ENCODE data around the gene FAM3A.
A peak's percentile ranks its signal among the peaks of the same experiment; 100 is the strongest.

FAM3A gene

DNA sequence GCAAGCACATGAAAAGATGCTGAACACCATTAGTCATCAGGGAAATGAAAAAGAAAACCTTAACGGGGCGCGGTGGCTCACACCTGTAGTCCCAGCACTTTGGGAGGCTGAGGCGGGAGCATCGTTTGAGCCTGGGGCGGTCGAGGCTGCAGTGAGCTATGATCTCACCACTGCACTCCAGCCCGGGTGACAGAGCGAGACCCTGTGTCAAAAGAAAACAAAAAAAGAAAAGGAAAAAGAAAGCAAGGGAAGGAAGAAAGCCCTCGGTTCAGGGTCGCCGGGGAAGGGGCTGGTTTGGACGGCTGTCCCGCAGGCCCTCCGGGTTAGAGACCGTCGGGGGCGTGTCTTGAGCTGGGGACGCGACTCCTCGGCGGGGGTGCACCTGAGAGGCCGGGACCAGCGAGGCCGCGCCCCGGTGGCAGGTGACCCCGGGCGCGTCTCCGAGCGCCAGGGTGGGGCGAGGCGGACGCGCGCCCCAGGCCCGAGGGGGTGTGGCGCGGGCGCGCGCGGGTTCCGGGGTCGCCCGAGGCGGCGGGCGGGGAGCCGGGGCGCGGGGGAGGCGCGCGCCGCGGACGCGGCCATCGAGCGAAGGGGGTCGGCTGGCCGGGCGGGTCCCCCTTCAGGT, 58.4 kb downstream of the FAM3A start:
- H3K4me2 ChIP-seq (ENCODE audit: low read length): peak overlapping the region; percentile 58
- no peaks in the 10 kb centered on the region for H3K9me2 ChIP-seq (replicated peaks; ENCODE audit: control insufficient read depth, low read length)
- H3K27ac ChIP-seq (ENCODE audit: low read depth, low read length): no peak overlapping the region
- no peaks in the 10 kb centered on the region for H4K20me1 ChIP-seq (ENCODE audit: control insufficient read depth, insufficient read depth, low read depth, low read length)
- peaks cover 14% of the 10 kb centered on the region for H3K79me2 ChIP-seq (ENCODE audit: control insufficient read depth, low read length)
- TF ChIP-seq, protein P1, sequence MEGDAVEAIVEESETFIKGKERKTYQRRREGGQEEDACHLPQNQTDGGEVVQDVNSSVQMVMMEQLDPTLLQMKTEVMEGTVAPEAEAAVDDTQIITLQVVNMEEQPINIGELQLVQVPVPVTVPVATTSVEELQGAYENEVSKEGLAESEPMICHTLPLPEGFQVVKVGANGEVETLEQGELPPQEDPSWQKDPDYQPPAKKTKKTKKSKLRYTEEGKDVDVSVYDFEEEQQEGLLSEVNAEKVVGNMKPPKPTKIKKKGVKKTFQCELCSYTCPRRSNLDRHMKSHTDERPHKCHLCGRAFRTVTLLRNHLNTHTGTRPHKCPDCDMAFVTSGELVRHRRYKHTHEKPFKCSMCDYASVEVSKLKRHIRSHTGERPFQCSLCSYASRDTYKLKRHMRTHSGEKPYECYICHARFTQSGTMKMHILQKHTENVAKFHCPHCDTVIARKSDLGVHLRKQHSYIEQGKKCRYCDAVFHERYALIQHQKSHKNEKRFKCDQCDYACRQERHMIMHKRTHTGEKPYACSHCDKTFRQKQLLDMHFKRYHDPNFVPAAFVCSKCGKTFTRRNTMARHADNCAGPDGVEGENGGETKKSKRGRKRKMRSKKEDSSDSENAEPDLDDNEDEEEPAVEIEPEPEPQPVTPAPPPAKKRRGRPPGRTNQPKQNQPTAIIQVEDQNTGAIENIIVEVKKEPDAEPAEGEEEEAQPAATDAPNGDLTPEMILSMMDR (IDR thresholded peaks at IDR 0.05; ENCODE audit: low read depth, low read length, poor library complexity, severe bottlenecking): no peak
- TF ChIP-seq EZH2phosphoT487 (IDR thresholded peaks at IDR 0.05; ENCODE audit: borderline replicate concordance, low read length): no peak
- no peaks in the 10 kb centered on the region for H3F3A ChIP-seq (ENCODE audit: control insufficient read depth, insufficient read depth)
- H3K9me3 ChIP-seq (ENCODE audit: control insufficient read depth, insufficient read depth, low read length): no peaks in the 10 kb centered on the region
- H3K4me1 ChIP-seq (ENCODE audit: control insufficient read depth, low read length): peaks cover 11% of the 10 kb centered on the region
- no peaks in the 10 kb centered on the region for H3K27me3 ChIP-seq (ENCODE audit: control insufficient read depth, low read length)
- no peaks in the 10 kb centered on the region for H3K36me3 ChIP-seq (ENCODE audit: control insufficient read depth, low read length)
- peak overlapping the region; percentile 80 for H3K4me3 ChIP-seq (ENCODE audit: low read length)

All from DOHH2 (cell line).